ENCODE data around the gene MCCC2.
"Not testable (repeated sequence)": the region's sequence is repeated elsewhere in the genome, so short reads cannot be mapped to it uniquely, and the experiment has no call there.

The MCCC2 gene

GRCh38 chr5:71600783-71601182 lies 13.6 kb downstream of the MCCC2 start:
- no peak for DNase-seq

- DNase-seq, result no peak
These were observed 14.3 kb downstream of the MCCC2 start for GRCh38 chr5:71601222-71602026.

- not testable (repeated sequence) for DNase-seq
These were observed 22.8 kb downstream of the MCCC2 start for GRCh38 chr5:71609916-71610315.

GRCh38 chr5:71615809-71616208 lies 28.7 kb downstream of the MCCC2 start:
- DNase-seq, result no peak

- no peak for DNase-seq
These were observed 33.5 kb downstream of the MCCC2 start for GRCh38 chr5:71620630-71621029.

- DNase-seq, result no peak
These were observed 34.1 kb downstream of the MCCC2 start for GRCh38 chr5:71621268-71621667.

- DNase-seq, result no peak
These were observed 34.6 kb downstream of the MCCC2 start for GRCh38 chr5:71621741-71622140.

- no peak for DNase-seq
These were observed 36.2 kb downstream of the MCCC2 start for GRCh38 chr5:71623221-71623794.

- DNase-seq, result no peak
These were observed 42.8 kb downstream of the MCCC2 start for GRCh38 chr5:71629950-71630349.

GRCh38 chr5:71631070-71631469 lies 43.9 kb downstream of the MCCC2 start:
- no peak for DNase-seq

- no peak for DNase-seq
These were observed 45.0 kb downstream of the MCCC2 start for GRCh38 chr5:71632168-71632567.

- DNase-seq, result no peak
These were observed 46.4 kb downstream of the MCCC2 start for GRCh38 chr5:71633255-71634155.

- DNase-seq, result no peak
These were observed 50.0 kb downstream of the MCCC2 start for GRCh38 chr5:71637133-71637532.

- no peak for DNase-seq
These were observed 53.3 kb downstream of the MCCC2 start for GRCh38 chr5:71640408-71640807.

- no peak for DNase-seq
These were observed 57.9 kb downstream of the MCCC2 start for GRCh38 chr5:71645030-71645429.

- DNase-seq, result not testable (repeated sequence)
These were observed 63.8 kb downstream of the MCCC2 start for GRCh38 chr5:71650940-71651339.

- no peak for DNase-seq
These were observed 64.4 kb downstream of the MCCC2 start for GRCh38 chr5:71651579-71651978.

- no peak for DNase-seq
These were observed 65.2 kb downstream of the MCCC2 start for GRCh38 chr5:71652349-71652748.

GRCh38 chr5:71652803-71653543 lies 65.8 kb downstream of the MCCC2 start:
- no peak for DNase-seq

- no peak for DNase-seq
These were observed 71.9 kb downstream of the MCCC2 start for GRCh38 chr5:71658916-71659662.

- DNase-seq, result no peak
These were observed 75.2 kb downstream of the MCCC2 start for GRCh38 chr5:71662381-71662780.

Data from NCI-H1092 (cell line).